Brain microvascular endothelial cell (primary cell): Measurements from ENCODE around the gene FRRS1L.

Experiments used
- DNase-seq: peaks from one replicate; pipeline ENCODE4 v3.0.0-alpha.2; 2020
- H3K27ac ChIP-seq: fragments of 250-450 bp; sonication (Bioruptor Pico); 2 replicates; pipeline ENCODE4 v1.5.1; 2020; ENCODE audit warnings: mild to moderate bottlenecking, moderate library complexity
- H3K27me3 ChIP-seq: fragments of 250-450 bp; sonication (Bioruptor Pico); replicated peaks from 2 replicates; pipeline ENCODE4 v1.5.1; 2020; ENCODE audit warnings: mild to moderate bottlenecking
- H3K36me3 ChIP-seq: fragments of 250-450 bp; sonication (Bioruptor Pico); replicated peaks from 2 replicates; pipeline ENCODE4 v1.5.1; 2020; ENCODE audit warnings: mild to moderate bottlenecking
- H3K4me3 ChIP-seq: 2 replicates; pipeline ENCODE4 v1.5.1; 2011; ENCODE audit warnings: low read depth, mild to moderate bottlenecking, control low read depth, low read length, moderate library complexity
- in situ Hi-C: cut with HindIII; loops from 2 replicates; pipeline ENCODE4 v1.10.0; 2017; ENCODE audit warnings: low sequenced_read_pairs, low pct_ligation_motif_present
- TF ChIP-seq, protein P1 (sequence below): IDR thresholded peaks from 2 replicates; pipeline ENCODE4 v1.5.1; 2011; ENCODE audit warnings: low read depth, mild to moderate bottlenecking, moderate library complexity, low read length, control low read depth, inconsistent platforms; ENCODE audit errors: missing control alignments

The FRRS1L gene

DNA sequence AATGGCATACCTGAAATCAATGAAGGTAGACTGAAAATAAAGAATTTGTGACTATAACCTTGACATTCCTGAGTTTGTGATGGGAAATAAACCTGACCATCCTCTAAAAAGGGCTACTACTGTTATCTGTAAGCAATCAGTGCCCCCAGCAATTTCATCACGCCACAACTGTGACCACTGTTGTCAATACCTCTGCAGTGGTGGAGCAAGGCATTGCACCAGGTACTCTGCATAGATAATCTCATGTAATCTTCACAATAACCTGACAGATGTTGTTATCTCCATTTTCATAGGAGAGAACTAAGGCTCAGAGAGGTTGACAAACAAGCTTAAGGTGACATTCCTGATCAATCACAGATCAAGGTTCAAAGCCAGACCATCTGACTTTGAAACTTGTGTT is 38.5 kb upstream of the FRRS1L start:
- in situ Hi-C loops, result no loop called here
- TF ChIP-seq, protein P1, sequence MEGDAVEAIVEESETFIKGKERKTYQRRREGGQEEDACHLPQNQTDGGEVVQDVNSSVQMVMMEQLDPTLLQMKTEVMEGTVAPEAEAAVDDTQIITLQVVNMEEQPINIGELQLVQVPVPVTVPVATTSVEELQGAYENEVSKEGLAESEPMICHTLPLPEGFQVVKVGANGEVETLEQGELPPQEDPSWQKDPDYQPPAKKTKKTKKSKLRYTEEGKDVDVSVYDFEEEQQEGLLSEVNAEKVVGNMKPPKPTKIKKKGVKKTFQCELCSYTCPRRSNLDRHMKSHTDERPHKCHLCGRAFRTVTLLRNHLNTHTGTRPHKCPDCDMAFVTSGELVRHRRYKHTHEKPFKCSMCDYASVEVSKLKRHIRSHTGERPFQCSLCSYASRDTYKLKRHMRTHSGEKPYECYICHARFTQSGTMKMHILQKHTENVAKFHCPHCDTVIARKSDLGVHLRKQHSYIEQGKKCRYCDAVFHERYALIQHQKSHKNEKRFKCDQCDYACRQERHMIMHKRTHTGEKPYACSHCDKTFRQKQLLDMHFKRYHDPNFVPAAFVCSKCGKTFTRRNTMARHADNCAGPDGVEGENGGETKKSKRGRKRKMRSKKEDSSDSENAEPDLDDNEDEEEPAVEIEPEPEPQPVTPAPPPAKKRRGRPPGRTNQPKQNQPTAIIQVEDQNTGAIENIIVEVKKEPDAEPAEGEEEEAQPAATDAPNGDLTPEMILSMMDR, result no peak
- no peak for DNase-seq
- Histone ChIP-seq H3K4me3 (no peak overlapping the region), H3K36me3 (no peaks in the 10 kb centered on the region), H3K27ac (no peak overlapping the region), H3K27me3 (no peaks in the 10 kb centered on the region)

GRCh38 chr9:109203761-109204360 is 36.8 kb upstream of the FRRS1L start:
- H3K27me3 ChIP-seq, result no peaks in the 10 kb centered on the region
- no peak overlapping the region for H3K27ac ChIP-seq
- TF ChIP-seq, protein P1, result no peak
- in situ Hi-C loops, result no loop called here
- DNase-seq, result no peak
- H3K4me3 ChIP-seq, result no peak overlapping the region
- no peaks in the 10 kb centered on the region for H3K36me3 ChIP-seq

GRCh38 chr9:109199676-109200075 is 32.6 kb upstream of the FRRS1L start:
- Histone ChIP-seq H3K4me3 (no peak overlapping the region), H3K27ac (no peak overlapping the region), H3K36me3 (no peaks in the 10 kb centered on the region), H3K27me3 (no peaks in the 10 kb centered on the region)
- no peak for DNase-seq
- TF ChIP-seq, protein P1, result no peak
- in situ Hi-C loops, result no loop called here

GRCh38 chr9:109198736-109199382 is 31.8 kb upstream of the FRRS1L start:
- H3K36me3 ChIP-seq, result no peaks in the 10 kb centered on the region
- H3K4me3 ChIP-seq, result no peak overlapping the region
- DNase-seq, result no peak
- in situ Hi-C loops, result no loop called here
- no peak overlapping the region for H3K27ac ChIP-seq
- TF ChIP-seq, protein P1, result peak; percentile 32
- H3K27me3 ChIP-seq, result no peaks in the 10 kb centered on the region

- TF ChIP-seq, protein P1, result no peak
- Histone ChIP-seq H3K36me3 (no peaks in the 10 kb centered on the region), H3K27me3 (no peaks in the 10 kb centered on the region), H3K27ac (no peak overlapping the region), H3K4me3 (no peak overlapping the region)
- in situ Hi-C loops, result no loop called here
- peak; percentile 12 for DNase-seq
These were observed 27.0 kb upstream of the FRRS1L start for GRCh38 chr9:109193974-109194556.
